NCI-H526 (cell line): ENCODE results near the gene TRAF2.
A peak's percentile ranks its signal among the peaks of the same experiment; 100 is the strongest.
"Not testable (repeated sequence)": the region's sequence is repeated elsewhere in the genome, so short reads cannot be mapped to it uniquely, and the experiment has no call there.

Source experiments
- DNase-seq, 2 experiments: peaks; one replicate each; lab custom pipeline; 2025; lab: John Stamatoyannopoulos, UW

The TRAF2 gene

GRCh38 chr9:136885950-136886578 lies at the start of gene TRAF2:
Gene TRAF2, plus strand, starts transcription at chr9:136886516. Its CDS starts 12,225 bp downstream, at chr9:136898741.
- peak; percentile 78 to 96 for DNase-seq

- no peak for DNase-seq
These were observed 49.0 kb upstream of the TRAF2 start for GRCh38 chr9:136837146-136837855.

- DNase-seq = not testable (repeated sequence)
These were observed 48.4 kb upstream of the TRAF2 start for GRCh38 chr9:136837856-136838277.

GRCh38 chr9:136838314-136839228 lies 47.7 kb upstream of the TRAF2 start:
- DNase-seq = no peak

- no peak for DNase-seq
These were observed 46.8 kb upstream of the TRAF2 start for GRCh38 chr9:136839229-136840139.

GRCh38 chr9:136840140-136840876 lies 46.0 kb upstream of the TRAF2 start:
- DNase-seq = no peak

GRCh38 chr9:136840877-136841645 lies 45.3 kb upstream of the TRAF2 start:
- peak; percentile 61 to 82 for DNase-seq

- not testable (repeated sequence) for DNase-seq
These were observed 44.5 kb upstream of the TRAF2 start for GRCh38 chr9:136841646-136842379.

- peak; percentile 42 to 76 for DNase-seq
These were observed 43.9 kb upstream of the TRAF2 start, which contains the start of gene AJM1 for GRCh38 chr9:136842380-136842948. Gene AJM1, plus strand, starts transcription at chr9:136842478. Its CDS starts 1,937 bp downstream, at chr9:136844415.

- DNase-seq = not testable (repeated sequence)
These were observed 43.0 kb upstream of the TRAF2 start for GRCh38 chr9:136843159-136843800.

GRCh38 chr9:136843801-136844740 lies 42.2 kb upstream of the TRAF2 start:
- DNase-seq = peak in 1 of 2 experiments; percentile 63

- DNase-seq = peak in 1 of 2 experiments; percentile 39
These were observed 41.4 kb upstream of the TRAF2 start for GRCh38 chr9:136844761-136845464.

GRCh38 chr9:136845465-136846260 lies 40.7 kb upstream of the TRAF2 start:
- DNase-seq = no peak

GRCh38 chr9:136846376-136847087 lies 39.8 kb upstream of the TRAF2 start:
- no peak for DNase-seq
